HG03097 (cell line): ENCODE measurements around the gene AGAP3.

Source experiments
- ATAC-seq: cut with Tn5 transposase; IDR thresholded peaks from one replicate; pipeline ENCODE4 v1.9.1; 2021; ENCODE audit not compliant: unreplicated experiment, low FRiP score

Gene AGAP3

DNA sequence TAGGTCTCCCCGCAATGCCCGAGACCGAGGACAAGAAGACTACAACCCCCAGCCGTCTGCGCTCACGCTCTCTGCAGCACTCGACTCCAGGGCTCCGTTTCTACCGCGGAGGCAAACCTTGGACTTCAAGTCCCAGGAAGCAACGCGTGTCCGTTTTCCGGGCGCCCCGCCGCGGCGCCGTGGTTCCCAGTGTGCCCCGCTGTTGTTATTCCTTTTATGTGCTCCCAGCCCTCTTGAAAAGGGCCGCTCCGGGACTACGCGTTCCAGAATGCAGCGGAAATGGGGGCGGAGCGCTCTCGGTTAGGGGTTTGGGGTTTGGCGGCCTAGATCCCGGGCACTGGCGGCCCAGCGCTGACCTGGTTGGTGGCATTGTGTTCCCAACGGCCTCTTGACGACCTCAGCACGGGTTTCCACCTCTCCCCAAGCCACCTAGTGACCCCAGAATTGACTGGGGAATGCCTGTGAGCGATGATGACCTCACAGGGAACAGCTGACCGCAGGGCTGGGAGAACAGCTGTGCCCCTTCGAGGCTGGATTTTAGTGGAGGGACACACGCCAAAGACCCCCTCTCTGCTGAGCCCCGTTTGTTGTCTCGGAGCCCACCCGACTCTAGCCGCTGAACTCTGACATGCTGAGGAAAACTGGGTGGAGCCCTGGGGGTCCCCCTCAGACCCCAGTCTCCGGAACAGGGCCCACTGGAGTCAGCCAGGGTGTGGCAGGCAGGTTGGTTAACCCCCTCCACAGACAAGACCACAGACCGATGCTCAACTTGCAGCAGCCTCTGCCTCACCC lies 28.1 kb upstream of the AGAP3 start:
- ATAC-seq: peak; percentile 81

- no peak for ATAC-seq
Observed at GRCh38 chr7:151058781-151059366, 27.4 kb upstream of the AGAP3 start.

DNA sequence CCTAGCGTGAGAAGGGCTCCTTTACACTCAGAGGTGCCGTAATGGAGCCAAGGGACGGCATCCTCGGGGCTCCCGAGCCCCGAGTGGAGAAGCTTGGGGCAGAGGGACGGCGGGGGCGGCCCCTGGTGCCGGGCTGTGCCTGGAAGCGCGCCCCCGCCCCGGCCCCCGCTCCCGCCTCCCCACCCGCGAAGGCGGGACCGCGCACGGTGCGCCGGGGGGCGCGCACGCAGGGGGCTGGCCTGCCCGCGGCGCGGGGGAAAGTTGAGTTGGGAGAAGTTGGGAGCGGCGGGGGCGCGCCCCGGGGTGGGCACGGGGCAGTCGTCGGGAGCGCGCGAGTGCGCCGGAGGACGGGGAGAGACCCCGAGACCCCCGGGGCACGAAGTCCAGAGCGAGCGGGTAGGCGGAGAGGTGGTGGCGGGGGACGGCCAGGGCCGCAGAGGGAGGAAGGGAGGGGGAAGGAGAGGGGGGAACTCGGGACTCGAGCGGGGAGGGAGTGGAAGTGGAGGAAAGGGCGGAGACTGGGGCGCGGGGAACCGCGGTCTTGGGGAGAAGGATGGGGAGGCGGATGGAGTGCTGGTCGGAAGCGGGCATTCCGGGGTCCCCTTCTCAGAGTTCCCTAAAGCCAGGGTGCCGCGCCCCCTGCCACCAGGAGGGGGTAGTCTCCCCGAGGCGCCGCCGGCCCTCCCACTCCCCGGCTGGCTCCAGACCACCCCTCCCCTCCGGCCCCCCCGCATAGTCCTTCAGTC lies 26.7 kb upstream of the AGAP3 start, which contains the start of gene SLC4A2:
Gene SLC4A2, plus strand, starts transcription at position 223 of the 746 bp plus-strand sequence. CDS start 2,399 bp downstream, outside the sequence.
- ATAC-seq: no peak

- ATAC-seq: no peak
Observed at GRCh38 chr7:151060113-151060415, 26.2 kb upstream of the AGAP3 start.

- ATAC-seq: no peak
Observed at GRCh38 chr7:151060416-151061212, 25.7 kb upstream of the AGAP3 start.

DNA sequence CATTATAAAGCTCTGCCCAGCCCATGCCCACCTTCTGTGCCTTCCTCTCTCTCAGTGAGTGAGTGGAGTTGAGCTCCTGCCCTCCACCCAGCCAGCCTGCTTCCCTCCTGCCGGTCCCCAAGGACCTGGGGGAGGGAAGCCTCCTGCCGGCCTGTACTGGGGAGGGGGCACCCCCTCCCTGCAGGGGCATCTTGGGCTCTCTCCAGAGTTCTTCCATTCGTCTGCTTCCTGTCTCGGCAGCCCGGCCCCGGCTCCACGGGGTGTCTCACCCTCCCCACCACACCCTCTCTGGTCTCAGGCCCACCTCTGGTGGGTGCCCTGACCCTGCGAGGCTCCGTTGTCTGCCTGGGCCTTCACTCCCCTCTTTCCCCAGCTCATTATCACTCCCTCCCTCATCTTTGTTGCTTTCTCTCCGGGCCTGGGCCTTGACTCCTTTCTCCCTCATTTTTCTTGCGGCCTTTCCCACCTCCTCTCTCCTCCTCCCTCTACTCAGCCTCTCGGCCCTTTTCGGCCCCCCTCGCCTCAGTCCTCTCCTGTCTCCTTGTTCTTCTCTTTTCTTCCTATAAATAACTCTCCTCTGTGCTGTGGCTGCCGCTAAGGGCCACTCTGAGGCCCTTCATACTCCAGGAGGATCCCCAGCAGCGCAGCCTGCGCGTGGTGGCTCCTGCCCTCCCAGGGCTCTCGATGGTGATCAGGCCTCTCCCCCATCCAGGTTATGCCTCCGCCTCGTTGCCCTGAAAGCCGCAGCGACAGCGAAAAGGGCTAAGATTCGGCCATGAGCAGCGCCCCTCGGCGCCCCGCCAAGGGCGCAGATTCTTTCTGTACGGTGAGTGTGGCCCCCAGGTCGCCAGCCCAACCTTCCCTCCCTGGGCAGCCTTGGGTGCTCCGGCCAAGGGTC lies 24.8 kb upstream of the AGAP3 start:
- ATAC-seq: no peak

- no peak for ATAC-seq
Observed at GRCh38 chr7:151062111-151062398, 24.2 kb upstream of the AGAP3 start.

DNA sequence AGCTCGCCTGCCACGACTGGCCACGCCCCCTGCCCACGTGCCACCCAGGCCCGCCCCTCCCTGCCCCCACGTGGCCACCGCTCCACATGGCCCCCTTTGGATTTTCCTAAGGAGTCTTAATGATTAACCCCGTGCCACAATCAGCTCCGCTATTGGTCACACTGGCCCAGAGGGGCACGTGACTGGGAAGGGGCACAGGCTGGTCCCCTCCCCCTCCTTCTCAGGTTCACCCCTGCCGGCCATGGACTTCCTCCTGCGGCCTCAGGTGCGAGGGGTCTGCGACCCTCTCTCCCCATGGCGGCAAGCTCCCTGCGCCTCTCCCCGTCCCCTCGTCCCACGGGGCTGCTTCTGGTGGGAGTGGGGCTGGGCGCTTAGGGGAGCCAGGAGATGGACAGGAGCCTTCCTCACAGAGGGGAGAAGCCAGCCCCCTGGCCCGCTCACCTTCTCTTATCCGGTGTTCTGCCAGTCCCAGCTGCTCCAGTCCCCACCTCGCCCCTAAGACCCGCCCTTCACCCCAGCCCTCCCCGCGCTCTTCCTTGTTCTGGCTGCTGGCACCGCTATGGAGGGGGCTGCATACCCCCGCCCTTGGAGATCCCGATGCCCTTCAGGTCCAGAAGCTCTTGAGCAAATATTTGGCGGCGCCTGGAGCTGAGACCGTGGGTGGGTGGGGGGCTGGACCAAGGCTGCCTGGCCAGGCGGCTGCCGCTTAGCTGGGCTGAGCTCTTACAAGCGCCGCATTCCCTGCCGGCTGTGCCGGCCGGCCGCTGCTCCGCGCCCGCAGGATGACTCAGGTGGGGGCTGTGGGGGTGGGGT lies 23.7 kb upstream of the AGAP3 start:
- no peak for ATAC-seq

DNA sequence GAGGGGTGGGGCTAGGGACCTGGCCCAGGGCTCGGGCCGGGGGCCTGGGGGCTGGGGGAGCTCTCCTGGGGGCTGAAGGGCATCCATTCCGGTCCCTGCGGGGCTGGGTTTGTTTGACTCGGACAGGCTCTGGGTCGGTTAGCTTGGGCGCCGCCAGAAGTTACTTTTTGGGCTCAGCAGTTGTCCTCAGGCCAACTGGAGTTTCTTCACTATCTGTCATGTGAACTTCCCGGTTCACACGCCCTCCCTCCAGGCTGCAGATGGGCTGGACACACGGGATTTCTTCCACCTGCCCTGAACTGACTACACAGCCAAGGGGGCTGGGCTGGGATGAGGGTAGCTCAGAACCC lies 23.1 kb upstream of the AGAP3 start:
- ATAC-seq: no peak

DNA sequence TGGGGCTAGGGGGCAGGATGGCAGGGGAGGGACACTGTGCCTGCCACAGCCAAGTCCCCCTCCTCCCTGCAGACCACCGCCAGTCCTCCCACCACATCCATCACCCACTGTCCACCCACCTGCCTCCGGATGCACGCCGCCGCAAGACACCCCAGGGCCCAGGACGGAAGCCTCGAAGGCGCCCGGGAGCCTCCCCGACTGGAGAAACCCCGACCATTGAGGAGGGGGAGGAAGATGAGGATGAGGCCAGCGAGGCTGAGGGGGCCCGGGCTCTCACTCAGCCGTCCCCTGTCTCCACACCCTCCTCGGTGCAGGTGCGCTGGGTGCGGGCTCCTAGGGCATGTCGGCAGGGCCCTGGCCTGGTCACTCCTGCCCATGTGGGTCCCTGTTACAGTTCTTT lies 21.8 kb upstream of the AGAP3 start:
- ATAC-seq: no peak

DNA sequence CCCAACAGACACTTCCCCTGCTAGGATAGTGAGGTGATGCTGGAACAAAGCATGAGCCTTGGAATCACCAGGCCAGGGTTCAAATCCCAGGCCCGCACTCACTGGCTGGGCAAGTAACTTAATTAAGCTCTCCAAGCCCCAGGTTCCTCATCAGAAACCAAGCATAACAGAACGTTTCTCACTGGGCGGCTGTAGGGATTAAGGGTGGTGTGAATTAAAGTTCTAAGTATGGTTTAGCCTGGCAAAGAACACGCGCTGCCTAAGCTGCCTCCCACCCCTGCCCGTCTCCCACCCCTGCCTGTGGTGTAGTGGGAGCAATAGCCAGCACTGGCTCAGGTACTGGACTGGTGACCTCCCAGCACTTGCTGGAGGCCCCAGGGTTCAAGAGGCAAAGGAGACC lies 21.3 kb upstream of the AGAP3 start:
- ATAC-seq: no peak

DNA sequence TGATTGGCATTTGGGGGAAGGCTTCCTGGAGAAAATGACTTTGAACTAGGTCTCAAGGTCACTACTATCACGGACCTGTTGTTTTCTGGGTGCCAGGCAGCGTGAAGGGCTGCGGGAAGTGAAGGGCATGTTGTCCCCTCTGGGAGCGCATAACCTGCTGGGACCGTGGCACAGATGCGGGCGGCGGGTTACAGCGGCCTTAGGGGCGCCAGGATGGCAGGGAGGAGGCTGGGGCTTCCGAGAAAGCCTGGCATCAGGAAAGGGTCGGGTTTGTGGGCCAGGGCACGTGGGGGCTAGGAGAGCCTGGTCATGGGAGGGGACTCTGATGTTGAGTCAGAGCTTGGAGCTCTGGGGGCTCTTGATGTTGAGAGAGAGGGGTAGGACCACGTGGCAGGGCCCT lies 20.8 kb upstream of the AGAP3 start:
- ATAC-seq: no peak

GRCh38 chr7:151066273-151066974 lies 19.9 kb upstream of the AGAP3 start:
- no peak for ATAC-seq

GRCh38 chr7:151068069-151068773 lies 18.1 kb upstream of the AGAP3 start:
- ATAC-seq: no peak

DNA sequence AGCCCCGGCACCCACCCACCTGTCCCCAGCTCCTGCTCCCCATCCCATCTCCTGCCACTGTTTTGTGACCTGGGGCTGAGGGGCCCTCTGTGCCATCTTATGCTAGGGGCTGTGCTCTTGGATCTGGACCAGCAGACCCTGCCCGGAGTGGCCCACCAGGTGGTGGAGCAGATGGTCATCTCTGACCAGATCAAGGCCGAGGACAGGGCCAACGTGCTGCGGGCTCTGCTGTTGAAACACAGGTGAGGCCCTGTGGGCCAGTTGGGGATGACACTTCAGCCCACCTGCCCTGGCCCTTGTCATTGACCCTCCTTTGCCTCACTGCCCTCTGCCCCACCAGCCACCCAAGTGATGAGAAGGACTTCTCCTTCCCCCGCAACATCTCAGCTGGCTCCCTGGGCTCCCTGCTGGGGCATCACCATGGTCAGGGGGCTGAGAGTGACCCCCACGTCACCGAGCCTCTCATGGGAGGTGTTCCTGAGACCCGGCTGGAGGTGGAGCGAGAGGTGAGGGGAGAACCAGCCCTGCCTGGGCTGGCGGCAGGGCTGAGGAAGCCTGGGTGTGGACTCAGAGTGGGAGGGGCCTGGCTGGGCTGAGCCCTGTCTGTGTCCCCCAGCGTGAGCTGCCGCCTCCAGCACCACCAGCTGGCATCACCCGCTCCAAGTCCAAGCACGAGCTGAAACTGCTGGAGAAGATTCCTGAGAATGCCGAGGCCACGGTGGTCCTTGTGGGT lies 16.3 kb upstream of the AGAP3 start:
- no peak for ATAC-seq

- ATAC-seq: no peak
Observed at GRCh38 chr7:151070574-151070960, 15.7 kb upstream of the AGAP3 start.

DNA sequence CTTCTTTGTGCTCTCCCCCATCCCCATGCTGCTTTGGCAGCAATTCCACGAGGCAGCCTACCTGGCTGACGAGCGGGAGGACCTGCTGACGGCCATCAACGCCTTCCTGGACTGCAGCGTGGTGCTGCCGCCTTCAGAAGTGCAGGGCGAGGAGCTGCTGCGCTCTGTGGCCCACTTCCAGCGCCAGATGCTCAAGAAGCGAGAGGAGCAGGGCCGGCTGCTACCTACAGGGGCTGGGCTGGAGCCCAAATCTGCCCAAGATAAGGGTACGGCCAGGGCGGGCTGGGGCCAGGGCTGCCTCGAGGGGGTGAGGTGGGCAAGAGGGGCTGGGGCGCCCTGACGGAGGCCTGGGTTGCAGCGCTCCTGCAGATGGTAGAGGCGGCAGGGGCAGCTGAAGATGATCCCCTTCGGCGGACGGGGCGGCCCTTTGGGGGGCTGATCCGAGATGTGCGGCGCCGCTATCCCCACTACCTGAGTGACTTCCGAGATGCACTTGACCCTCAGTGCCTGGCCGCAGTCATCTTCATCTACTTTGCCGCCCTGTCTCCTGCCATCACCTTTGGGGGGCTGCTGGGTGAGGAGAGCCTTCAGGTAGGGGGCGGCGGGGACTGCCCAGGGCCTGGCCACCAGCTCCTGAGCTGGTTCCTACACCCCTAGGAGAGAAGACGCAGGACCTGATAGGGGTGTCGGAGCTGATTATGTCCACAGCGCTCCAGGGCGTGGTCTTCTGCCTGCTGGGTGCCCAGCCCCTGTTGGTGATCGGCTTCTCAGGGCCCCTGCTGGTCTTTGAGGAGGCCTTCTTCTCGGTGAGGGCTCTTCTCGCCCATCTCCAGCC lies 15.0 kb upstream of the AGAP3 start:
- ATAC-seq: no peak
